Inferior parietal cortex (tissue), 1 donor: ENCODE measurements around the gene CCL25.

ENCODE experiments used
- DNase-seq: peaks from one replicate; pipeline ENCODE4 v3.0.0-alpha.2; 2016; ENCODE audit errors: extremely low spot score

CCL25 gene

DNA sequence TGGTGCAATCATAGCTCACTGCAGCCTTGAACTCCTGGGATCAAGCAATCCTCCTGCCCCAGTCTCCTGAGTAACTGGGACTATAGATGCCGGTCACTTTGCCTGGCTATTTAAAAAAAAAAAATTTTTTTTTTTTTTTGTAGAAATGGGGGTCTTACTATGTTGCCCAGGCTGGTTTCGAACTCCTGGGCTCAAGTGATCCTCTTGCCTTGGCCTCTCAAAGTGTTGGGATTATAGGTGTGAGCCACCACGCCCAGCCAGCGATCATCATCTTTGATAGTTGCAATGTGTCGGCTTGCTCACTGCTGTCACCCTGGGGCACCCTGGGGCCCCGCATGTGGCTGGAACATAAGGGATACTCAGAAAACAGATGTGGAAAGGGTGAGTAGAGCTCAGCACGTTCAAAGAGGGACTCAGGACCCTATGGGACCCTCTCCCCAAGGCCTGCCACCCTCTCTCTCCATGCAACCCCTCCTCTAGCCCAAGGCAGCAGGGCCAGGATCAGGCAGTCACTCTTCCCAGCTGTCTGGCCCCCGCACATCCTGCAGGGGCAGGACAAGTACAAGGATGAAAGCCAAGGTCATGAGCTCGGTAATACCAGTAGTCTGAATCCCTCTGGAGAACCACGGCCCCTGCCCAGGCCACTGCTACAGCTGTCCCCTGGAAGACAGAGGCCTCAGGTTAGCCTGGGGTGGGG, 6.5 kb upstream of the CCL25 start:
- DNase-seq: no peak

DNA sequence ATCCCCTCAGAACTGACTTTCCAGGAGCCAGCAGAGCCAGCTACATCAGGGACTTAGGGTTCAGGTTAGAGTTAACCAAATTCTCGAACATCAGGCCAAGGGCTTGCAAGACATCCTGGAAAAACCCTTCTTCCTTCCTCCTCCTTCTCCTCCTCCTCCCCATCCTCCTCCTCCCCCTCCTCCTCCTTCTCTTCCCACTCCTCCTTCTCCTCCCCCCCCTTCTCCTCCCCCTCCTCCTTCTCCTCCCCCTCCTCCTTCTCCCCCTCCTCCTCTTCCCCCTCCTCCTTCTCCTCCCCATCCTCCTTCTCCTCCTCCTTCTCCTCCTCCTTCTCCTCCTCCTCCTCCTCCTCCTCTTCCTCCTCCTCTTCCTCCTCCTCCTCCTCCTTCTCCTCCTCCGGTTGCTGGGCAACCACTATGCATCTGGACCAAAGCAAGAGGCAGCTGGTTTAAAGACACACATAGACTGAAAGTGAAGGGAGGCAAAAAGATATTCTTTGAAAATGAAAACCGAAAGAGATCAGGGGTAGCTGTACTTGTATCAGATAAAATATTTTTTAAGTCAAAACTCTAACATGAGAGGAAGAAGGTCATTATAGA, 5.9 kb upstream of the CCL25 start:
- DNase-seq: no peak

DNA sequence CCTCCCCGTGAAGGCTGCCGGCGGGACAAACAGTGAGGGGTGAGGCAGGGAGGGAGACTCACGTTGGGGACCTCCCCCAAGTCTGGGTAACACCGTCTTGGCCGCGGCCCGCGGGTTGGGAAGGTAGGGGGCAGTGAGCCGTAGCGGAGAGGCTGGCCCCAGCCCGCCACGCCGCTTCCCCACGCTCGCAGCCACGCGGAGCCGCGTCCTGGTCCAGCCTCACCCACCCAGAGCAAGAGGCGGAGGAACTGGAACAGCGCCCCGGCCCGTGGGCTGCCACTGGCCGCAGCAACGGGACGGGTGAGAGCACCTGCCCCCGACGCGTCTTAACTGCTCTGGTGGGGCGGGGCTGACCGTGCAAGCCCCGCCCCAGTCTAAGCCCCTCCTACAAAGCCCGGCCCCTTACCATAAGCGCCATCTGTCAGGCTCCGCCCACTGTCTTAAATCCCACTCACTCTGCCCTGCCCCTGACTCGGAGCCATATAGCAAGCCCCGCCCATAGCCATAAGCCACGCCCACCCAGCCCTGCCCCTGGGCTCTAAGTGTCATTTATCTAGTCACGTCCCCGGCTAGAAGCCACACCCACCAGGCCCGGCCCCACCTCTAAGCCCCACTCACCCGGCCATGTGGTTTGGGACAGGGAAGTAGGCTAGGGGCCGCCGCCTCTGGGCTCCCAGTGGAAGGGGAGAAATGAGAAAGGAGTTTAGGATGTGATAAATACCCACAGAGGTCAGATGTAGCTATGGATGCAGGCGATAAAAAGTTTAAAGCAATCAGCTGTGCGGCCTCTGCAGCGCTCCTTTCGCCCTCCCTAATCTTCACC, 2.1 kb upstream of the CCL25 start:
- DNase-seq: peak; percentile 66

DNA sequence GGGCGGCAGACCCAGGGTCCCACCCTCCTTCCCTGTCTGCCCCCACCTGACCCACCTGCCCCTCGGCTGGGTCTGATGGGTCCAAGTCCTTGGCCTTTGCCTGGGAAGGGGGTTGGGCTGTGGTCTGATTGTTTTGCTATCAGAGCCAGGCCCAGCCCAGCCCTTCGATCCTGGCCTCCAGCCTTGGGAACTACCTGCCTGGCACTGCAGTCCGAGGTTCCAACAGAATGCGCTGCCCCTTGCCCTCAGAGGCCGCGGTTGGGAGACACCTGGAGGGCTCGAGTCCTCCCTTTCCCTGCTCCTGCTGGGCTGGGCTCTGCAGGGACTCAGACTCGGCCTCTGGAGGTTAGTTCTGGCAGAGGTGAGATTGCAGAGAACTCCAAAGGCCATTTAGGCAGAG, 1.6 kb downstream of the CCL25 start:
- DNase-seq: no peak

DNA sequence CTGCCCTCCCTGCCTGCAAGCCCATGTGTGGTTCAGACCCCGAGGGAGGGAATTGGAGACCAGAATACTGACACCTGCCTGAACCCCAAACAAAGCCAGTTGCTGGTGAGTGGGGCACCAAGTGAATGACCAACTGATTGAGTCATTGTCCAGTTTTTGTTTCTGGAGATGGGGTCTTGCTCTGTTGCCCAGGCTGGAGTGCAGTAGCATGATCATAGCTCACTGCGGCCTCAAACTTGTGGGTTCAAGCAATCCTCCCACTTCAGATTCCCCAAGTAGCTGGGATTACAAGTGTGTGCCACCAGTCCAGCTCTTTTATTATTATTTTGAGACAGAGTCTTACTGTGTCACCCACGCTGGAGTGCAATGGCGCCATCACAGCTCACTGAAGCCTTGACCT, 4.0 kb downstream of the CCL25 start:
- DNase-seq: no peak

DNA sequence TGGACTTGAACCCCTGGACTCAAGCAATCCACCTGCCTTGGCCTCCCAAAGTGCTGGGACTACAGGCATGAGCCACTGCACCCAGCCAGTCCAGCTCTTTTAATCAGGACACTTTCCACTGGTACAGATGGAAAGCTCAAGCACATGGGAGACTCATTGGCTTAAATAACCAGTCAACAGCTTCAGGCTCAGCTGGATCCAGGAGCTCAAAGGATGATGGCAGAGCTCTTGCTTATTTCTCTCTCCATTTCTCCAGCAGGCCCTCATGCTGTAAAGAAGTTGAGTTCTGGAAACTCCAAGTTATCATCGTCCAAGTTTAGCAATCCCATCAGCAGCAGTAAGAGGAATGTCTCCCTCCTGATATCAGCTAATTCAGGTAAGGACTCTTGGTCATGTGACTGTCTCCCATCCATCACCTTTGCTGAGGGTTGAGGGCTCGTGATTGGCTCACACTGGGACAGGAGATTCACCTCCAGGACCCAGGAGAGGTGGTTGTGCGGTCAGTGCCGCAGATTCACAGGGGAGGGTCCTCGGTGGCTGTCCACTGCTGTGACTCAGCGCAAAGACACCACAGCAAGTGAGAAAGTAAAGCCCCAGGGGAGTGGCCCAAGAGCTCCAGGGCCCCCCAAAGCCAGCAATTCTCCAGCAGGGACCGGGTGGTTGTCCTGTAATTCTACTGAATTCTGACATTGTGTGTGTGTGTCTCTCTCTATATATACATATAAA, 5.1 kb downstream of the CCL25 start:
- DNase-seq: no peak

DNA sequence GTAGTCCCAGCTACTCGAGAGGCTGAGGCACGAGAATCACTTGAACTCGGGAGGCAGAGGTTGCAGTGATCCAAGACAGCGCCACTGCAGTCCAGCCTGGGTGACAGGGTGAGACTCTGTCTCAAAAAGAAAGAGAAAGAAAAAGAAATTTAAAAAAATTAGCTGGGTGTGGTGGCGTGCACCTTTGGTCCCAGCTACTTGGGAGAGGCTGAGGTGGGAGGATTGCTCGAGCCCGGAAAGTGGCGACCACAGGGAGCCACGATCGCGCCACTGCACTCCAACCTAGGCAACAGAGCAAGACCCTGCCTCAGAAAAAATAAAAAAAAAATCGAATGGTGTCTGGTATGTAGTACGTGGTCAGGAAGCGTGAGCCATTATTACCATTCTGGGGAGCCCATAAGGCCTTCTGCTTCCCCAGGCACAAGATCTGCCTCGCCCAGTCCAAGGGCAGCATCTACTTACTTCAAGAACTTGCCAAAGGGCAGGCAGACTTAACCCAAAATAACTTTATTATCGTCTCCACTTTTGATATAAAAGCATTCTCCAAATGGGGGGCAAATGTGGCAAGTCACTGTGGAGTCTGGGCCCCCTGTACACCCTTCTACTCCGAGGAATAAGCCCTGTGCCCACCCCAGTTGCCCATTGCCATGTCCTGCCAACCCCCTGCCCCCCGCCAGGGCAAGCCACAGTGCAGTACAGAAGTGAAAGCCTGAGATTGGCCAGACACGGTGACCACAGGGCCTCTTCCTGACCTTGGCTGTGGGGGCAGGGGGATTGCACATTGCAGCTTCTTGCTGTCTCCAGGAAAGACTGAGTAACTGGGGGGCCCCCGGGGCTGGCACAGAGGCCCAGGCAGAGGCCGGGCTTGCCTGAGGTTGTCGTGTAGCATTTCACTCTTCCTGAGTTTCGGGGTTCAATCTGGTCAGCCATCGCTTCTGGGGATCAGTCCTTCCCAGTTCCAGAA, 12.6 kb downstream of the CCL25 start:
- DNase-seq: no peak

DNA sequence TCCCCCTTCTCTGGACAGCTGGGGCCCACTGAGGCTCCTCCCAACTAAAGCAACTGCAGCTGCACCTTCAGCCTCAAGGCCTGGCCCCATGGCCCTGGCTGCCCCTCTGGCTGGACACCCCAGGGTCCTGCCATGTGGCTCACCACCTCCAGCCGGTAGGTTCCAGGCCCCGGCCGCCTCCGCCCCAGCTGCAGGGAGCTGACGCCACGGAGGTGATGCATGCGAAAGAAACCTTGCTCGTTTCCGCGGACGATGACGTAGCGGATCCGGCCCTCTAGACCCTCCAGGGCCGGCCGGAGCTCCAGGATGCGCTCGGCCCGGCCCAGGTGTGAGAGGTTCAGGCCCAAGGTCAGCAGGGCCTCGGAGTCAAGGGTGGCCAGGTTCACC, 13.3 kb downstream of the CCL25 start:
- no peak for DNase-seq

DNA sequence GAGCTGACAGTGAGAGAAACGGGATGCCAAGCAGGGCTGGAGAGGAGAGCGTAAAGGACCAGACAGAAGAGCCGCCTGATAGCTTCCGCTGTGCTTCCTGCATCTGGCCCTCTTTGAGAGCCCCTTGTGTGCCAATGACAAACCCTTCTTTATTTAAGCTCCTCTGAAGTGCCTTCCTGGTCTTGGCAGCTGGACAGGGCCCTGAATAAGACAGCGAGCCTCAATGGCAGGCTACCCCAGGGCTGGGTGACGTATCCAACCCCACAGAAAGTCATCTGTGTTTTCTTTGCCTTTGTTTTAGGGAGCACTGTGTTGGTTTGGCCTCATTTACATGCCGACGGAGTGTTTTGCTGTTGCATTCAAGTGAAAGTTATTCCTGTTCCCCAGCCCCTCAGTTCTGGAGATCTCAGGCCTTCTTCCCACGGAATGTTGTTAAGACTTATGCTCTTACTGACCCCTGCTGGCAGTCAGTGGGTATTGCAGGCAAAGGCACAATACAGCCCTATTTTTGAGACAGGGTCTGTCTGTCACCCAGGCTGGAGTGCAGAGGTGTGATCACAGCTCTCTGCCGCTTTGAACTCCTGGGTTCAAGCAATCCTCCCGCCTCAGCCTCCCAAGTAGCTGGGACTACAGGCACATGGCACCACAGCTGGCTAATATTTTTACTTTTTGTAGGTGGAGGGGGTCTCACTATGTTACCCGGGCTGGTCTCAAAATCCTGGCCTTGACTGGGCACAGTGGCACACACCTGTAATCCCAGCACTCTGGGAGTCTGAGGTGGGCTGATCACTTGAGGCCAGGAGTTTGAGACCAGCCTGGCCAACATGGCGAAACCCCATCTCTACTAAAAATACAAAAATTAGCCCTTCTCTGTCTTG, 16.8 kb downstream of the CCL25 start:
- no peak for DNase-seq

DNA sequence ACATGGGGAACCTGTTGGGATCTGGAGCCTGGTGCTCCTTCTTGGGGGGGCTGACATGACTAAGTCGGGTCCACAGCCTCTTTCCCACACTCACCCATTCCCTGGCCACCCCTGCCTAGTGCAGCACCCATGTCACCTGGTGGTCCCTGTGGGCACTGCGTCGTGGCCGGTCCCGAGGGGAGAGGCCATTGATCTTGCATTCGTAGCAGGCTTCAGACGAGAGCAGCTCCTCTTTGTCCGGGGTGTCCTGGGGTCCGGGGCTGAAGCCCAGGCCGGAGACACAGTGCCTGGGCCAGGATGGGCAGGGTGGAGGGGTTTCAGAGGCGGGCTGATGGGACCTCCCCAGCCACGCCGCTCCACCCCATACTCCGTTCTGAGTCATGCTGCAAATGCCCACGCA, 19.4 kb downstream of the CCL25 start:
- no peak for DNase-seq

DNA sequence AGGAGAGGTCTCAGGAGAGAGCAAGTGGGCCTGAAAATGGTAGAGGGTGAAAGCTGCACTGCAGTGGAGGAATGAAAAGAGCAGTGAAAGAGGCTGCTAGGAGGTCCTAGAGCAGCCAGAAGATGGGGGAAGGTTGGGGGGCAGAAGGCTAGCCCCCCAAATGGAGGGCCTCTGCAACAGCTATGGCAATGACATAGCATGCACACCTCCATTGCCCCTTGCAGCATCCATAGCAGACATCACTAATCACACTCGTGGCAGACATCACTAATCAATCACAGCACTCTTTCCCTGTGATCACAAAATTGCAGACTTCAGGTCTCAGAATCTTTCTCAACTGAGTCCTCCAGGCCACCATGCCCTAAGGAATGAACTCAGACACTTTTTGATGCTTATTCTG, 21.9 kb downstream of the CCL25 start:
- no peak for DNase-seq

DNA sequence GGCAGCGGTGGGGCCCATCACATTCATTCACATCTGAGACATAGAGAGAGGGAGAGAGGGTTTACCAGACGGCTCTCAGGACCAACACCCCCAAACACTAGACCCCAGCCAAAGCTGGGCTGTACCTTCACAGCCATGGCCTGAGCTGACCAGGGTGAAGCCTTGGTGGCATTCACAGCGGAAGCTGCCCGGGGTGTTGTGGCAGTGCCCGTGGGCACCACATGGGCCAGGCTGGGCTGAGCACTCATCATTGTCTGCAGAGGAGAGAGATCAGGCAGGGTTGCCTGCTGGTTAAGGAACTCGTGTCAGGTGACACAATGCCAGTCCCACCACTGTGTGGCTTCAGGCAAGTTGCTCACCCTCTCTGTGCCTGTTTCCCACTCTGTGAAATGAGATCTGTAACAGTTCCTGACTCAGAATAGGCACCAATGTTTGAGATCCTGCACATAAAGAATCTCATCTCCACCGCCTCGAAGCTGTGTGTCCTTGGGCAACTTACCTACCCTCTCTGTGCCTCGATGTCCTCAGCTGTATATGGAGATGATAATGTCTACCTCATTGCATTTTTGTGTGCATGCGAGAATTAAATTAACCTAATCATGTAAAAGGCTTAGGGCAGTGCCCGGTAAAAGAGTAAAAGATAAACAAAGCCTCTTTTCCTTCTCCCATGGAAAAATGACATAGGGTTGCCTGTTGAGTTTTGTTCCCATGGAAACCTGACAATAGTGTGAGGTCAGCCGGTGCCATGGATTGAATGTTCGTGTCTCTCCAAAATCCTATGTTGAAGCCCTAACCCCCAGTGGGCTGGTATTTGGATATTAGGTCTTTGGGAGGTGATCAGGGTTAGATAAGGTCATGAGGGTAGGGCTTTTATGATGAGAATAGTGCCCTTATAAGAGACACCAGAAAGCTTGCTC, 22.9 kb downstream of the CCL25 start:
- no peak for DNase-seq

DNA sequence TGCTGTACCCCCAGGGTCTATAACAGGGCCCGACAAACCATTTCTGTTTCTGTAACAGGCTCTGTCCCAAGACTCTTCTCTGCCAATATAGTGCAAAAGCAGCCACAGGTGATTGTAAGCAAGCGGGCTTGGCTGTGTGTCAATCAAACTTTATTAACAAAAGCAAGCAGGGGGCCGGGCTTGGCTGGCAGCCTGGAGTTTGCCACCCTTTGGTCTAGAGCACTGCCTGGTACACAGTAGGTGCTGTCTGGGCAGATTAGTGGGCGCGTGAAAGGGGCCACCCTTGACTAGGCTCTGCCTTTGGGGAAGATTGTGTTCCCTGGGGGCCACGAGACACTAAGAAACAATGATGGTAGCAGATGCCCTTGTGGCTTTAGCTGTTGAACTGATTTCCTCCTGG, 27.4 kb downstream of the CCL25 start:
- no peak for DNase-seq

DNA sequence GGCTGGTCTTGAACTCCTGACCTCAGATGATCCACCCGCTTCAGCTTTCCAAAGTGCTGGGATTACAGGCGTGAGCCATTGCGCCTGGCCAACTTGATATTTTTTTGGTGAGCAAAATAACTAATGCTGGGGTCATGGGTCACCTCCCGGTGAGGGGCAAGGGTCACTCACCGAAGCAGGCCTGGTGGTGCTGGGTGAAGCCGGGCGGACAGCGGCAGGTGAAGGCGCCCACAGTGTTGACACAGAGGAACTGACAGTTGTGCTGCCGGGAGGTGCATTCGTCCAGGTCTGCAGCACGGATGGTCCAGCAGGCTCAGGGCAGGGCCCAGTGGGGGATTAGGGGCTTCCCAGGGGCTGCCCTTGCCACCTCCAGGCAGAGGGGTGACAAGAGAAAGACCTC, 28.3 kb downstream of the CCL25 start:
- DNase-seq: no peak

DNA sequence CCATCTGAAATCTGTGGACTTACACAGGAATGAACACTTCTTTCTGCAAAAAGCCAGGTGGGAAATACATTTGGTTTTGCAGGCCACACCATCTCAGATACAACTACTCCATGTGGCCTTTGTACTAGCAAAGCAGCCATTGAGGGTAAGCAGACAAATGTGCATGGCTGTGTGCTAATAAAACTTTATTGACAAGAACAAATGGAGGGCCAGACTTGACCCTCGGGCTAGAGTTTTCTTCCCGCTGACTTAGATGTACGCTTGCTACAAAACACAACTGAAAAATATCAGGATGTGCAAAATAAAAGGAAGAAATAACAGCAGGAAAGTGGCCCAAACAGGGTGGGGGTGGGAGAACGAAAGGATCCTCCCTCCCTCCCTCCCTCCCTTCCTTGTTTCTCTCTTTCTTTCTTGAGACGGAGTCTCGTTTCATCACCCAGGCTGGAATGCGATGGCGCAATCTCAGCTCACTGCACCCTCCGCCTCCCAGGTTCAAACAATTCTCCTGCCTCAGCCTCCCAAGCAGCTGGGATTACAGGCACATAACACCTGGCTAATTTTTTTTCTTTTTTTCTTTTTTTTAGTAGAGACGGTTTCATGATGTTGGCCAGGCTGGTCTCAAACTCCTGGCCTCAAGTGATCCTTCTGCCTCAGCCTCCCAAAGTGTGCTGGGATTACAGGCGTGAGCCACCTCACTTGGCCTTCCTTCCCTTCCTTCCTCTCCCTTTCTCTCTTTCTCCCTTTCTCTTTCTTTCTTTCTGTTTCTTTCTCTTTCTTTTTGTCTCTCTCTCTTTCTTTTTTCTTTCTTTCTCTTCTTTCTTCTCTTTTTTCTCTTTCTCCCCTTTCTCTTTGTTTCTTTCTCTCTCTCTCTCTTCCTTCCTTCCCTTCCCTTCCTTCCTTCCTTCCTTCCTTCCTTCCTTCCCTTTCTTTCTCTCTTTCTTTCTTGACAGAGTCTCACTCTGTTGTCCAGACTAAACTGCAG, 29.3 kb downstream of the CCL25 start:
- no peak for DNase-seq

DNA sequence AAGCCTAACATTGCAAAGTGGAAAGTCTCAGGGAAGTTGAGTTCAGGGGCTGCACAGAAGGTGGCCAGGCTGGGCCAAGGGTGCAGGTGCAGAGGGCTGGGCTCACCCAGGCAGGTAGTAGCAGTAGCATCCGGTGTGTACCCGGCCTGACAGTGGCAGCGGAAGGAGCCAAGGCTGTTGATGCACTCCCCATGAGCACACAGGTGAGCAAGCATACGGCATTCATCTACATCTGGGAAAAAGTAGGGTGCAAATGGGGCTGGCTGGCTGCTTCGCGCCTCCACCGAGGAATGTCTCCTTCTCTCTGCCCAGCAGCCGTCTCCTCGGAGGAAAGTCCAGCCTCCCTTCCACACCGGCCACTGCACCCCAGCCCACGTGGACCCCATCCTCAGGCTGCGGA, 30.6 kb downstream of the CCL25 start:
- DNase-seq: no peak

DNA sequence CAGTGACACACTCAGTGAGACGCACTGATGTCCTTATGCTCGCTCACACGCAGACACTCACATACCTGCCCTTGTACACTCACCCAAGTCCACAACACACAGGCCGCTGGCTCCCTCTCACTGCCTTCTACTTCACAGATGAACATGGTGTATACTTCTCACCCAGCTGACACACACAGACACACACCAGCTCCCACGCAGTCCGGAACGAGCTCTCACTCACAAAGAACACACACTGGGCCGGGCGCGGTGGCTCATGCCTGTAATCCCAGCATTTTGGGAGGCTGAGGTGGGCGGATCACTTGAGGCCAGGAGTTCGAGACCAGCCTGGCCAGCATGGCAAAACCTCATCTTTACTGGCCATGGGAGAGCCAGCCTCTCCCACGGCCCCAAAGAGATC, 31.6 kb downstream of the CCL25 start:
- no peak for DNase-seq
